Hepatocyte (in vitro differentiated cells): ENCODE data around the gene TMEM132A. TPM values are rescaled to one million over a fixed set of nuclear protein-coding genes. Genes with fewer than 3 reads are reported as not detected.

Experiments
- DNase-seq: peaks from one replicate; pipeline ENCODE4 v3.0.0-alpha.2; 2016; ENCODE audit warnings: low spot score
- H2AFZ ChIP-seq: fragments of 200-600 bp; sonication (generic); 2 replicates; pipeline ENCODE4 v1.6.0; 2016; ENCODE audit warnings: antibody characterized with exemption, mild to moderate bottlenecking
- H3K27ac ChIP-seq: fragments of 200-600 bp; sonication (generic); 2 replicates; pipeline ENCODE4 v1.5.1; 2016; ENCODE audit warnings: mild to moderate bottlenecking
- H3K27me3 ChIP-seq: fragments of 200-600 bp; sonication (generic); 2 replicates; pipeline ENCODE4 v1.6.1; 2016
- H3K36me3 ChIP-seq: fragments of 200-600 bp; sonication (generic); replicated peaks from 2 replicates; pipeline ENCODE4 v1.5.1; 2016; ENCODE audit warnings: low read depth; ENCODE audit not compliant: insufficient read depth
- H3K4me1 ChIP-seq: fragments of 200-600 bp; sonication (generic); 2 replicates; pipeline ENCODE4 v1.5.1; 2016; ENCODE audit warnings: mild to moderate bottlenecking, moderate library complexity; ENCODE audit not compliant: insufficient read depth
- H3K4me2 ChIP-seq: fragments of 200-600 bp; sonication (generic); 2 replicates; pipeline ENCODE4 v1.6.0; 2016
- H3K4me3 ChIP-seq: fragments of 200-600 bp; sonication (generic); 2 replicates; pipeline ENCODE4 v1.5.1; 2016; ENCODE audit warnings: mild to moderate bottlenecking
- H3K79me2 ChIP-seq: fragments of 200-600 bp; sonication (generic); 2 replicates; pipeline ENCODE4 v1.6.0; 2017; ENCODE audit warnings: mild to moderate bottlenecking
- H3K9me2 ChIP-seq: fragments of 200-600 bp; sonication (generic); replicated peaks from 2 replicates; pipeline ENCODE4 v1.6.0; 2017; ENCODE audit warnings: mild to moderate bottlenecking; ENCODE audit not compliant: insufficient read depth
- H3K9me3 ChIP-seq: fragments of 200-600 bp; sonication (generic); 2 replicates; pipeline ENCODE4 v1.5.1; 2016; ENCODE audit warnings: low read depth, mild to moderate bottlenecking
- H4K20me1 ChIP-seq: fragments of 200-600 bp; sonication (generic); 2 replicates; pipeline ENCODE4 v1.6.0; 2016; ENCODE audit warnings: mild to moderate bottlenecking; ENCODE audit not compliant: insufficient read depth, poor library complexity, severe bottlenecking
- EZH2 ChIP-seq: fragments of 200-600 bp; sonication (generic); IDR thresholded peaks from 2 replicates; pipeline ENCODE4 v1.6.1; 2016; ENCODE audit warnings: antibody characterized with exemption, mild to moderate bottlenecking, borderline replicate concordance
- EZH2phosphoT487 ChIP-seq: fragments of 200-600 bp; sonication (generic); IDR thresholded peaks from one replicate; pipeline ENCODE4 v1.6.1; 2018; ENCODE audit warnings: antibody characterized with exemption, mild to moderate bottlenecking, low read depth, moderate library complexity; ENCODE audit not compliant: unreplicated experiment, severe bottlenecking
- WGBS: methylation state at CpG from one replicate; pipeline ENCODE4 v1.1.6; 2016; ENCODE audit warnings: low lambda C conversion rate; ENCODE audit errors: missing lambda C conversion rate; 5-methylcytosine and 5-hydroxymethylcytosine counted together
- polyA plus RNA-seq: library from polyadenylated mRNA; unstranded; fragments of >200 nt; fragmentation: Nextera tagmentation; extraction: Ambion mirVana; gene quantifications from 2 replicates; pipeline ENCODE4 v1.2.1, GENCODE V29; 2016
- total RNA-seq: library from RNA; depleted of rRNA; stranded (reverse); fragments of >200 nt; gene quantifications from 2 replicates; pipeline ENCODE4 v1.2.3, GENCODE V29; 2014
- TF ChIP-seq, protein P1 (sequence below): fragments of 200-600 bp; sonication (generic); IDR thresholded peaks from 2 replicates; pipeline ENCODE4 v1.5.1; 2016; ENCODE audit warnings: antibody characterized with exemption, mild to moderate bottlenecking; ENCODE audit not compliant: poor library complexity

Gene TMEM132A
- total and polyA plus RNA-seq, 2 experiments from 2014 or later = 44.3 to 98.7 TPM

DNA sequence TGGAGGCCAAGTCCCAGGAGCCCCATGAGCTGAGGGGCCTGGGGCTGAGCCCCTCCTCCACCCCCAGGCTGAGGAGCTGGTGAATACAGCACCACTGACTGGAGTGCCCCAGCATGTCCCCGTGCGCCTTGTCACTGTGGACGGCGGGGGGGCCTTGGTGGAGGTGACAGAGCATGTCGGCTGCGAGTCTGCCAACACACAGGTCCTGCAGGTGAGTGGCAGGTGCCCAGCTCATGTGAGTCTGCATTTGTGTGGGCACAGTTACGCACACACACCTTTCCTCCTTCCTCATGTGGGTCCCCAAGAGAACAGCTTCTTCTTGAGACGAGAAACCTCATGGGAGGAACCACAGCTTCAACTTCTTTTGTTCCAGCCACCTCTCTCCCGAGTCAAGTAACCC lies 7.7 kb downstream of the TMEM132A start:
- no peak for TF ChIP-seq EZH2
- TF ChIP-seq, protein P1, sequence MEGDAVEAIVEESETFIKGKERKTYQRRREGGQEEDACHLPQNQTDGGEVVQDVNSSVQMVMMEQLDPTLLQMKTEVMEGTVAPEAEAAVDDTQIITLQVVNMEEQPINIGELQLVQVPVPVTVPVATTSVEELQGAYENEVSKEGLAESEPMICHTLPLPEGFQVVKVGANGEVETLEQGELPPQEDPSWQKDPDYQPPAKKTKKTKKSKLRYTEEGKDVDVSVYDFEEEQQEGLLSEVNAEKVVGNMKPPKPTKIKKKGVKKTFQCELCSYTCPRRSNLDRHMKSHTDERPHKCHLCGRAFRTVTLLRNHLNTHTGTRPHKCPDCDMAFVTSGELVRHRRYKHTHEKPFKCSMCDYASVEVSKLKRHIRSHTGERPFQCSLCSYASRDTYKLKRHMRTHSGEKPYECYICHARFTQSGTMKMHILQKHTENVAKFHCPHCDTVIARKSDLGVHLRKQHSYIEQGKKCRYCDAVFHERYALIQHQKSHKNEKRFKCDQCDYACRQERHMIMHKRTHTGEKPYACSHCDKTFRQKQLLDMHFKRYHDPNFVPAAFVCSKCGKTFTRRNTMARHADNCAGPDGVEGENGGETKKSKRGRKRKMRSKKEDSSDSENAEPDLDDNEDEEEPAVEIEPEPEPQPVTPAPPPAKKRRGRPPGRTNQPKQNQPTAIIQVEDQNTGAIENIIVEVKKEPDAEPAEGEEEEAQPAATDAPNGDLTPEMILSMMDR = no peak
- Histone ChIP-seq H4K20me1 (no peaks in the 10 kb centered on the region), H3K36me3 (no peaks in the 10 kb centered on the region), H3K9me3 (no peaks in the 10 kb centered on the region), H2AFZ (no peak overlapping the region), H3K9me2 (no peaks in the 10 kb centered on the region), H3K79me2 (no peaks in the 10 kb centered on the region), H3K27ac (no peak overlapping the region), H3K4me2 (no peak overlapping the region), H3K4me1 (no peaks in the 10 kb centered on the region), H3K27me3 (no peaks in the 10 kb centered on the region), H3K4me3 (no peak overlapping the region)
- 90% methylated on average over 9 of the region's 9 CpGs for WGBS
- DNase-seq = no peak

DNA sequence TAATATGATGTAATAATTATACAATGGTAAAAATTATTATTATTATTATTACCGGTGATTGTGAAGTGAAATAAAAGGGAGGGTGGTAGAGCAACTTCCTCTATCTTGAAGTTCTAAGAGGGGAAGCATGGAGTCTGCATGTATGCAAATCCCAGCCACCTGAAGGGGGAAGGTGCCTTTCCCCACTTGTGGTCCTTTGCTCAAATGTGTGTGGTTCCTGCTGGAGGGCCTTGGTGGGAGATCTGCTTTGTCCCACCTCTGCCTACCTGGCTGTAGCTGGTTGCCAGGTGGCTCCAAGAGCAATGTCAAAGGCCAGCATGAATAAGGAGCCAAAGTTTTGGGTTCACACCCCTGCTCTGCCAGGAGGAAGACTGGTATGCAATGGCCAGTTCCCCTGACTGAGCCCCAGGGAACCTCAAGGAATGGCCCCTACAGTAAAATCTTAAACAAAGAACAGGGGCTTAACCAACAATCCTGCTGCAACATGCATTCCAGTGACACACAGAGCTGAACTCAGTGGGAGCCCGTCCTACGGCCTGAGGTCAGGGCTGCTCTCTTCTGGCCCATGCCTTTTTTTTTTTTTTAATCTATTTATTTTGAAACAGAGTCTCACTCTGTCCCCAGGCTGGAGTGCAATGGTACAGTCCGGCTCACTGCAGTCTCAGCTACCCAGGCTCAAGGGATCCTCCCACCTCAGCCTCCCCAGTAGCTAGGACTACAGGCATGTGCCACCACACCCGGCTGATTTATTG lies 8.5 kb downstream of the TMEM132A start:
- Histone ChIP-seq H3K27me3 (no peaks in the 10 kb centered on the region), H3K79me2 (no peaks in the 10 kb centered on the region), H3K4me1 (no peaks in the 10 kb centered on the region), H3K36me3 (no peaks in the 10 kb centered on the region), H2AFZ (no peak overlapping the region), H3K4me3 (no peak overlapping the region), H4K20me1 (no peaks in the 10 kb centered on the region), H3K9me3 (no peaks in the 10 kb centered on the region), H3K9me2 (no peaks in the 10 kb centered on the region), H3K4me2 (no peak overlapping the region), H3K27ac (no peak overlapping the region)
- TF ChIP-seq EZH2 (no peak), EZH2phosphoT487 (no peak)
- TF ChIP-seq, protein P1 = no peak
- 77% methylated on average over 5 of the region's 5 CpGs for WGBS
- DNase-seq = no peak

DNA sequence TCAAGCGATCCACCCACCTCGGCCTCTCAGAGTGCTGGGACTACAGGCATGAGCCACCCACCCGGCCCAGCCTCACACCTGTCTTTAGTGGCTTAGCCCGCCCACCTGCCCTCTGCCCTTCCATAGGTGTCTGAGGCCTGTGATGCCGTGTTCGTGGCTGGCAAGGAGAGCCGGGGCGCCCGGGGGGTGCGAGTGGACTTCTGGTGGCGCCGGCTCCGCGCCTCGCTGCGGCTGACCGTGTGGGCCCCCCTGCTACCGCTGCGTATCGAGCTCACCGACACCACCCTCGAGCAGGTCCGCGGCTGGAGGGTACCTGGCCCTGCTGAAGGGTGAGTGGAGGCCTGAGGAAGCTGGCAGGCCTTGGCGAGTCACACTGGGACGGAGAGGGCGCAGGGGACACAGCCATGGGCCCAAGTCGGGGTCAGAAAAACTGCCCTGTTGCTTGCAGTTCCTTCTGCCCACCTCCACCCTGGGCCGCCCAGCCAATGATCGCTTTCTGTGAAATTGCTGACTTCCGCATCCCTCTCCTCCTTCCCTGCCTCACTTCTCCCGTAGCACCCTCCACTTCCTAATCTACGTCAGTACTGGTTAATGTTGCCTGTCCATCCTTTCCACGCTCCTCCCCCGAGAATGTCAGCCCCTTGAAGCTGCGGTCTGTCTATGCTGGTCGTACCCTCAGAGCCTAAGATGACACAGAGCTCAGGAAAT lies 9.3 kb downstream of the TMEM132A start:
- Histone ChIP-seq H3K9me2 (no peaks in the 10 kb centered on the region), H3K4me2 (no peak overlapping the region), H3K4me3 (no peak overlapping the region), H4K20me1 (no peaks in the 10 kb centered on the region), H3K27ac (no peak overlapping the region), H3K27me3 (no peaks in the 10 kb centered on the region), H3K9me3 (no peaks in the 10 kb centered on the region), H2AFZ (no peak overlapping the region), H3K4me1 (no peaks in the 10 kb centered on the region), H3K36me3 (no peaks in the 10 kb centered on the region), H3K79me2 (no peaks in the 10 kb centered on the region)
- no peak for DNase-seq
- TF ChIP-seq, protein P1 = no peak
- TF ChIP-seq EZH2 (no peak), EZH2phosphoT487 (no peak)
- 97% methylated on average over 37 of the region's 37 CpGs for WGBS
